Activated naive CD4-positive, alpha-beta T cell treated with anti-CD3 and anti-CD28 coated beads, Interleukin-2, amount 50 U/mL, for 72 hours (primary cell): ENCODE results near the gene UBE2S. TPM values are rescaled to one million over a fixed set of nuclear protein-coding genes. Genes with fewer than 3 reads are reported as not detected.

ENCODE experiments used
- ATAC-seq, 2 donors: fragments of 150-1000 bp; cut with Tn5 transposase; 2 replicates each; pipeline ENCODE4 v1.10.0; 2021; ENCODE audit warnings: mild to moderate bottlenecking in 2 of 2, moderate library complexity in 2 of 2
- DNase-seq, 2 donors: peaks; one replicate each; pipeline ENCODE4 v3.0.0; 2021 to 2022; ENCODE audit warnings: low spot score in 2 of 2
- H3K27ac Mint-ChIP-seq, 2 donors: one replicate each; pipeline ENCODE4 v1.8.0; 2022; ENCODE audit warnings: mild to moderate bottlenecking in 2 of 2, mixed read lengths in 2 of 2
- H3K36me3 Mint-ChIP-seq, 2 donors: one replicate each; pipeline ENCODE4 v1.8.0; 2022; ENCODE audit warnings: mixed read lengths in 2 of 2
- H3K9me3 Mint-ChIP-seq, 2 donors: one replicate each; pipeline ENCODE4 v1.8.0; 2022; ENCODE audit warnings: mixed read lengths in 2 of 2
- total RNA-seq, 2 donors: library from RNA; stranded (reverse); gene quantifications; one replicate each; pipeline ENCODE4 v1.2.3, GENCODE V29; 2022

The UBE2S gene
- total RNA-seq, 2 donors from 2014 or later: 192 to 343 TPM

DNA sequence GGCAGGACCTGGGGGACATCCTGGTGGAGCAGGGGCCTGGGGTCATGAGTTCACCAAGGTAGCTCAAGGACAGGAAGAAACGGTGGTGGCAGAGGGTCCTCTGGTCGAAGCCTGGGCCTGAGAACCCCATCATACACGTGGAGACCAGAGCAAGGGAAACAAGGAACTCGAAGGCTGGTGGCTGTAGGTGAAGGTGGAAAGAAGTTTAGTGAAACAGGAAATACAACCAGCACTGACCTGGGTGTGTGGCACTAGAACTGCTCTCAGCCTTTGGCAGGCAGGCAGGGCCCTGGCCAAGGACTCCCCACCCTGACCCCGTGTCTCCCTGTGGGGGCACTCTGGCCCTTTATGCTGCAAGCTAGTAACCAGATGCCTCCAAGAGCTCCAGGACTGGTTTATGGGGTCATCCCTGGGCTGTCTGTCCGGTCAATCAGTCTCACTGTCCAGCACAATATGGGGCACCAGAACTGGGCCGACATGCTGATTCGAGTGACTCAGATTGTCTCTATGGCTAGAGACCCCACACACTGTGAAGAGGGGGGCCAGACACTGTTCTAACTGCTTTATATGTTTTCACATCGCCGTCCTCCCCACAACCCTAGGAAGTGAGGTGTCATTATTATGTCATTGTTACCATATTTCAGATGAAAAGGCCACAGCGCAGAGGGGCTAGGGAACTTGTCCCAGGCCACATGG, 56.8 kb downstream of the UBE2S start:
- Mint-ChIP-seq H3K36me3 (no peaks in the 10 kb centered on the region), H3K9me3 (no peaks in the 10 kb centered on the region), H3K27ac (no peak overlapping the region)
- ATAC-seq: no peak
- no peak for DNase-seq

Other genes starting within 250 kb of the UBE2S start
- under 1 TPM; 0.55 to 0.95 TPM for gene DNAAF3, start 241.2 kb downstream of the UBE2S start, total RNA-seq
- gene SYT5, start 227.5 kb downstream of the UBE2S start, total RNA-seq: not detected
- gene PTPRH, start 198.3 kb downstream of the UBE2S start, total RNA-seq: under 1 TPM in 1 of 2 donors, not detected in 1; 0.19 TPM
- 1 to 10 TPM; 7.7 to 8.1 TPM for gene TMEM86B, start 179.0 kb downstream of the UBE2S start, total RNA-seq
- gene PPP6R1, start 148.8 kb downstream of the UBE2S start, total RNA-seq: 100 to 1,000 TPM; 160 to 225 TPM
- gene HSPBP1, start 127.7 kb downstream of the UBE2S start, total RNA-seq: 10 to 100 TPM; 24.9 to 40.8 TPM
- gene BRSK1, start 123.8 kb downstream of the UBE2S start, total RNA-seq: 1 to 10 TPM; 6.7 to 8.4 TPM
- gene TMEM150B, start 82.4 kb downstream of the UBE2S start, total RNA-seq: not detected
- 10 to 100 TPM; 30.7 to 56.2 TPM for gene KMT5C, start 67.9 kb downstream of the UBE2S start, total RNA-seq
- gene COX6B2, start 53.1 kb downstream of the UBE2S start, total RNA-seq: under 1 TPM; 0.39 to 0.95 TPM
- gene GARIN5B, start 44.5 kb downstream of the UBE2S start, total RNA-seq: not detected
- under 1 TPM in 1 of 2 donors, not detected in 1; 0.32 TPM for gene IL11, start 37.3 kb downstream of the UBE2S start, total RNA-seq
- not detected for gene TMEM190, start 31.0 kb downstream of the UBE2S start, total RNA-seq
- gene TMEM238, start 23.5 kb downstream of the UBE2S start, total RNA-seq: 1 to 10 TPM; 4.5 to 7.8 TPM
- 1,000 to 10,000 TPM; 2,540 to 2,693 TPM for gene RPL28, start 21.9 kb downstream of the UBE2S start, total RNA-seq
- gene SHISA7, start 35.5 kb upstream of the UBE2S start, total RNA-seq: not detected
- gene ISOC2, start 53.9 kb upstream of the UBE2S start, total RNA-seq: 10 to 100 TPM; 22.1 to 41.5 TPM
- not detected for gene C19orf85, start 57.0 kb upstream of the UBE2S start, total RNA-seq
- 10 to 100 TPM in 1 of 2 donors, 1 to 10 TPM in 1; 7.4 to 14.2 TPM for gene ZNF628, start 68.8 kb upstream of the UBE2S start, total RNA-seq
- gene NAT14, start 77.4 kb upstream of the UBE2S start, total RNA-seq: 10 to 100 TPM in 1 of 2 donors, 1 to 10 TPM in 1; 5.1 to 18.2 TPM
- under 1 TPM; 0.39 to 0.53 TPM for gene SSC5D, start 80.6 kb upstream of the UBE2S start, total RNA-seq
- not detected for gene SBK2, start 129.3 kb upstream of the UBE2S start, total RNA-seq
- not detected for gene SBK3, start 137.8 kb upstream of the UBE2S start, total RNA-seq
- gene ZNF579, start 173.1 kb upstream of the UBE2S start, total RNA-seq: 10 to 100 TPM in 1 of 2 donors, 1 to 10 TPM in 1; 8.7 to 10.1 TPM
- gene FIZ1, start 191.7 kb upstream of the UBE2S start, total RNA-seq: 10 to 100 TPM; 10.2 to 12.3 TPM
- 10 to 100 TPM; 21.4 to 29.7 TPM for gene ZNF524, start 192.5 kb upstream of the UBE2S start, total RNA-seq
- 10 to 100 TPM; 13.7 to 15.5 TPM for gene ZNF865, start 197.9 kb upstream of the UBE2S start, total RNA-seq
- gene ZNF784, start 216.8 kb upstream of the UBE2S start, total RNA-seq: 1 to 10 TPM; 3.6 to 3.9 TPM
- 10 to 100 TPM; 18.2 to 33.9 TPM for gene ZNF580, start 233.2 kb upstream of the UBE2S start, total RNA-seq
- 10 to 100 TPM; 39.9 to 40.0 TPM for gene ZNF581, start 235.9 kb upstream of the UBE2S start, total RNA-seq
- gene CCDC106, start 240.4 kb upstream of the UBE2S start, total RNA-seq: 10 to 100 TPM in 1 of 2 donors, 1 to 10 TPM in 1; 2.9 to 13.6 TPM
- 100 to 1,000 TPM; 270 to 312 TPM for gene U2AF2, start 247.2 kb upstream of the UBE2S start, total RNA-seq